HepG2 (cell line): Measurements from ENCODE around the gene RNLS. TPM values are rescaled to one million over a fixed set of nuclear protein-coding genes. Genes with fewer than 3 reads are reported as not detected.

Experiments used
- ATAC-seq: fragments of 200-7000 bp; cut with Tn5 transposase; 3 replicates; pipeline ENCODE4 v1.9.1; 2020; ENCODE audit warnings: mild to moderate bottlenecking, moderate library complexity
- BruUV-seq: library from RNA; stranded (reverse); fragments of 400-500 nt; replicated peaks from 2 replicates; lab custom pipeline; 2021; lab: Mats Ljungman, UMichigan
- CTCF ChIA-PET: fragments of 300-600 bp; formaldehyde crosslinking; extraction: SDS; loops from one replicate; lab custom pipeline; 2021; ENCODE audit warnings: low total read pairs, inconsistent platforms, low intra/inter-chr PET ratio; lab: Yijun Ruan, JAX
- POLR2A ChIA-PET: fragments of 350-600 bp; sonication (Branson Sonifier 250); formaldehyde crosslinking; loops from one replicate; lab custom pipeline; 2020; ENCODE audit warnings: antibody characterized with exemption, inconsistent platforms; lab: Yijun Ruan, JAX
- DNase-seq: peaks from one replicate; pipeline ENCODE4 v3.0.0-alpha.2; 2015; ENCODE audit warnings: low spot score
- FAIRE-seq: peaks from 3 replicates; lab custom pipeline; 2011; peaks lifted over from hg19 to GRCh38; lab: Jason Lieb, UNC
- H2AFZ ChIP-seq: one replicate; pipeline ENCODE4 v1.6.1; 2011; ENCODE audit warnings: low read length, inconsistent platforms
- H3K27ac ChIP-seq: fragments of 300-600 bp; 3 replicates; pipeline ENCODE4 v1.8.0; 2011; ENCODE audit warnings: mixed run types, mild to moderate bottlenecking, mixed read lengths, low read length, inconsistent platforms; ENCODE audit not compliant: insufficient read depth; ENCODE audit errors: extremely low read length
- H3K27me3 ChIP-seq, 2 experiments: fragments of 200-600 bp in 1 of 2; 2 replicates in 1 of 2; 3 replicates in 1 of 2; pipeline versions ENCODE4 v1.6.0 to v1.8.0; 2011; ENCODE audit warnings: low read length in 2 of 2, mild to moderate bottlenecking in 2 of 2, moderate library complexity in 2 of 2, inconsistent platforms in 1 of 2; ENCODE audit not compliant: insufficient read depth in 2 of 2, control insufficient read depth in 1 of 2
- H3K36me3 ChIP-seq, 2 experiments: fragments of 200-600 bp in 1 of 2; replicated peaks in 1 of 2; 2 replicates in 1 of 2; 3 replicates in 1 of 2; pipeline versions ENCODE4 v1.5.1 to v1.8.0; 2011; ENCODE audit warnings: low read length in 2 of 2, inconsistent platforms in 1 of 2; ENCODE audit not compliant: insufficient read depth in 2 of 2, control insufficient read depth in 1 of 2
- H3K4me1 ChIP-seq: 2 replicates; pipeline ENCODE4 v1.5.1; 2012; ENCODE audit warnings: low read length, inconsistent platforms; ENCODE audit not compliant: insufficient read depth
- H3K4me2 ChIP-seq: 2 replicates; pipeline ENCODE4 v1.6.0; 2011; ENCODE audit warnings: low read depth, low read length, inconsistent platforms
- H3K4me3 ChIP-seq, 3 experiments: fragments of 200-600 bp in 1 of 3; sonication (generic), shearing (Covaris generic) in 1 of 3; replicated peaks in 1 of 3; 2 replicates each; pipeline ENCODE4 v1.5.1; 2011 to 2016; ENCODE audit warnings: low read length in 3 of 3, inconsistent platforms in 2 of 3, low read depth in 2 of 3, mild to moderate bottlenecking in 2 of 3, control low read depth in 1 of 3, mixed read lengths in 1 of 3; ENCODE audit not compliant: insufficient read depth in 1 of 3
- H3K79me2 ChIP-seq: one replicate; pipeline ENCODE4 v1.6.1; 2011; ENCODE audit warnings: low read length, inconsistent platforms; ENCODE audit not compliant: insufficient read depth
- H3K9ac ChIP-seq: 2 replicates; pipeline ENCODE4 v1.6.0; 2011; ENCODE audit warnings: mild to moderate bottlenecking, low read depth, low read length, inconsistent platforms; ENCODE audit not compliant: insufficient read depth
- H3K9me3 ChIP-seq: 2 replicates; pipeline ENCODE4 v1.5.1; 2012; ENCODE audit warnings: mild to moderate bottlenecking, low read length
- H4K20me1 ChIP-seq: 2 replicates; pipeline ENCODE4 v1.6.0; 2011; ENCODE audit warnings: inconsistent platforms, mild to moderate bottlenecking, low read length, moderate library complexity; ENCODE audit not compliant: insufficient read depth
- NR2F1 ChIP-seq, 2 experiments: fragments of 450-650 bp in 1 of 2; formaldehyde crosslinking in 1 of 2; IDR thresholded peaks; 2 replicates each; pipeline versions ENCODE4 v1.5.0 to v1.6.1; 2016 to 2020; ENCODE audit warnings: mild to moderate bottlenecking in 1 of 2, missing compliant biosample characterization in 1 of 2, missing genetic modification reagents in 1 of 2, moderate library complexity in 1 of 2
- PHF5A ChIP-seq: IDR thresholded peaks from one replicate; pipeline ENCODE4 v1.6.1; 2018; ENCODE audit warnings: low read depth, missing genetic modification reagents; ENCODE audit not compliant: unreplicated experiment
- POLR2AphosphoS5 ChIP-seq: IDR thresholded peaks from 2 replicates; pipeline ENCODE4 v1.6.1; 2012; ENCODE audit warnings: low read depth, low read length
- SMAD1 ChIP-seq: sonication (generic); formaldehyde crosslinking; IDR thresholded peaks from 2 replicates; pipeline ENCODE4 v1.4.0; 2020; ENCODE audit warnings: missing genetic modification reagents, low read depth, mild to moderate bottlenecking, borderline replicate concordance
- TBX2 ChIP-seq: sonication (generic); formaldehyde crosslinking; IDR thresholded peaks from 2 replicates; pipeline ENCODE4 v1.5.0; 2020; ENCODE audit warnings: missing genetic modification reagents, mild to moderate bottlenecking, borderline replicate concordance
- ZBTB42 ChIP-seq: sonication (generic); formaldehyde crosslinking; IDR thresholded peaks from 2 replicates; pipeline ENCODE4 v1.5.0; 2020; ENCODE audit warnings: mild to moderate bottlenecking, missing genetic modification reagents
- ZNF574 ChIP-seq: sonication (generic); formaldehyde crosslinking; IDR thresholded peaks from 2 replicates; pipeline ENCODE4 v1.4.0; 2020; ENCODE audit warnings: missing genetic modification reagents
- ZNF713 ChIP-seq: sonication (generic); formaldehyde crosslinking; IDR thresholded peaks from 2 replicates; pipeline ENCODE4 v1.4.0; 2020; ENCODE audit warnings: mild to moderate bottlenecking, missing genetic modification reagents
- WGBS: methylation state at CpG from one replicate; pipeline ENCODE4 v1.1.6; 2017; ENCODE audit warnings: low lambda C conversion rate; 5-methylcytosine and 5-hydroxymethylcytosine counted together
- in situ Hi-C: cut with HindIII; loops from 2 replicates; pipeline ENCODE4 v1.10.0; 2017; ENCODE audit warnings: low pct_unique_long_range_greater_than_20kb; ENCODE audit not compliant: extremely low pct_ligation_motif_present
- intact Hi-C: fragments of 100-400 bp; cut with micrococcal nuclease; formaldehyde crosslinking; loops from one replicate; pipeline ENCODE4 v1.10.0; 2022; ENCODE audit not compliant: unreplicated experiment
- polyA plus RNA-seq, 8 experiments: library from polyadenylated mRNA; depleted of rRNA in 3 of 8; stranded (reverse) in 7 of 8; unstranded in 1 of 8; fragments of >200 nt; fragmentation: Illumina TruSeq in 4 of 8; extraction: Trizol in 4 of 8; gene quantifications; 2 replicates each; pipeline versions ENCODE4 v1.2.1 to v1.2.3, GENCODE V29; 2011 to 2016; ENCODE audit warnings: low read depth in 4 of 8, missing spikeins in 1 of 8, mixed read lengths in 1 of 8; ENCODE audit not compliant: insufficient read depth in 1 of 8
- total RNA-seq, 5 experiments: library from RNA; depleted of rRNA; stranded (reverse); fragments of >200 nt; fragmentation: Illumina TruSeq; extraction: Trizol; gene quantifications; 2 replicates each; pipeline ENCODE4 v1.2.3, GENCODE V29; 2016; ENCODE audit warnings: low read depth in 1 of 5

The RNLS gene
- total and polyA plus RNA-seq, 2 of the 13 experiments (the other 11 are each of a cell fraction or from before 2014, with no cell fraction given) = not detected

- intact Hi-C loops = no loop called here
- TF ChIP-seq POLR2AphosphoS5 (no peak), PHF5A (CRISPR knock-in tag) (no peak), TBX2 (no peak), ZNF574 (CRISPR knock-in tag) (no peak), SMAD1 (no peak), ZBTB42 (CRISPR knock-in tag) (no peak), NR2F1 (CRISPR knock-in tag; IDR thresholded peaks at IDR 0.05) (no peak), ZNF713 (CRISPR knock-in tag) (no peak)
- Histone ChIP-seq H3K27me3 (no peaks in the 10 kb centered on the region), H3K79me2 (no peaks in the 10 kb centered on the region), H3K36me3 (no peaks in the 10 kb centered on the region), H4K20me1 (no peaks in the 10 kb centered on the region), H3K9ac (no peak overlapping the region), H3K4me2 (no peak overlapping the region), H2AFZ (no peak overlapping the region), H3K4me3 (no peak overlapping the region), H3K4me1 (no peaks in the 10 kb centered on the region), H3K9me3 (no peaks in the 10 kb centered on the region), H3K27ac (no peak overlapping the region)
- DNase-seq = no peak
- in situ Hi-C loops = no loop called here
- CTCF ChIA-PET = no interaction called here
- 8% methylated on average over 6 of the region's 6 CpGs for WGBS
- no peak for FAIRE-seq
- no peak for ATAC-seq
- BruUV-seq = no TSS peak
- POLR2A ChIA-PET = no interaction called here
Observed at GRCh38 chr10:88411772-88412349, 171.3 kb downstream of the RNLS start.
